GM21619 (cell line): ENCODE results near the gene GPR108.

Experiments used
- ATAC-seq: cut with Tn5 transposase; IDR thresholded peaks from one replicate; pipeline ENCODE4 v1.9.1; 2021; ENCODE audit not compliant: unreplicated experiment

Gene GPR108

GRCh38 chr19:6682607-6683128, 54.7 kb downstream of the GPR108 start:
- ATAC-seq: no peak

- no peak for ATAC-seq
Observed at GRCh38 chr19:6680141-6680540, 57.2 kb downstream of the GPR108 start.
